ENCODE results near the gene NLGN3. TPM values are rescaled to one million over a fixed set of nuclear protein-coding genes. Genes with fewer than 3 reads are reported as not detected.

The NLGN3 gene
- total RNA-seq, 1 donor from 2014 or later = 0.67 TPM

GRCh38 chrX:71167031-71167781 lies 22.6 kb downstream of the NLGN3 start:
- peaks cover 20% of the 10 kb centered on the region for H3K36me3 Mint-ChIP-seq (ENCODE audit: low read depth)
- ATAC-seq (ENCODE audit: low read depth) = no peak
- H3K27me3 Mint-ChIP-seq = no peaks in the 10 kb centered on the region
- H3K27ac Mint-ChIP-seq = no peak overlapping the region
- H3K4me1 Mint-ChIP-seq = peaks cover 6% of the 10 kb centered on the region
- ChIA-PET POLR2A (no interaction called here), CTCF (no interaction called here)
- H3K4me3 Mint-ChIP-seq = no peak overlapping the region
- TF ChIP-seq CTCF (IDR thresholded peaks at IDR 0.05) = no peak
- H3K9me3 Mint-ChIP-seq = no peaks in the 10 kb centered on the region
- intact Hi-C loops (cut with micrococcal nuclease) = no loop called here
- DNase-seq = no peak

GRCh38 chrX:71168134-71168533 lies 23.5 kb downstream of the NLGN3 start:
- TF ChIP-seq CTCF (IDR thresholded peaks at IDR 0.05) = no peak
- ChIA-PET CTCF (no interaction called here), POLR2A (no interaction called here)
- Mint-ChIP-seq H3K4me1 (peaks cover 6% of the 10 kb centered on the region), H3K27ac (no peak overlapping the region), H3K4me3 (no peak overlapping the region), H3K36me3 (ENCODE audit: low read depth) (peaks cover 21% of the 10 kb centered on the region), H3K27me3 (no peaks in the 10 kb centered on the region), H3K9me3 (no peaks in the 10 kb centered on the region)
- intact Hi-C loops (cut with micrococcal nuclease) = no loop called here
- ATAC-seq (ENCODE audit: low read depth) = no peak
- DNase-seq = no peak

GRCh38 chrX:71169586-71169985 lies 24.9 kb downstream of the NLGN3 start:
- CTCF ChIA-PET = no interaction called here
- POLR2A ChIA-PET = no interaction called here
- H3K36me3 Mint-ChIP-seq (ENCODE audit: low read depth) = peaks cover 22% of the 10 kb centered on the region
- no peaks in the 10 kb centered on the region for H3K27me3 Mint-ChIP-seq
- no peaks in the 10 kb centered on the region for H3K9me3 Mint-ChIP-seq
- H3K4me1 Mint-ChIP-seq = peaks cover 9% of the 10 kb centered on the region
- ATAC-seq (ENCODE audit: low read depth) (no peak), DNase-seq (no peak)
- intact Hi-C loops (cut with micrococcal nuclease) = no loop called here
- TF ChIP-seq CTCF (IDR thresholded peaks at IDR 0.05) = no peak
- H3K4me3 Mint-ChIP-seq = no peak overlapping the region
- no peak overlapping the region for H3K27ac Mint-ChIP-seq

DNA sequence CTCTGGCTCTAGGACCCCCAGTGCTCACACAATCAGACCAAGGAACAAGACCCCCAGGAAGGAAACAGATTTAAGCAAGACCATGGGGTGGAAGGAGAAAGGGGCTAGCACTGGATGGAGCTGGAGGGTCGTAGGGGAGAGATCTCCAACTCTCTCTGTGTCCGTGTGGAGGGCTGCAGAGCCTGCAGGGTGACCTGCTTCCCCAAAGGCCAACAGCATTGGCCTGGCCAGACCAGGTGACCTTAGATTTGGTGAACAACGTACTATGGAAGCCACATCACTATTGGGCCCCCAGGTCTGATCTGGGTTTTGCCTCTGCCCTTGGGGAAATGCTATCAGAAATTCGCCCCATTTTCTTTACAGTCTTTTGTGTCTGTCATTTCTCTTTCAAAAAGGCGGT lies 26.0 kb downstream of the NLGN3 start:
- no peaks in the 10 kb centered on the region for H3K9me3 Mint-ChIP-seq
- DNase-seq = no peak
- H3K27ac Mint-ChIP-seq = no peak overlapping the region
- ChIA-PET POLR2A (no interaction called here), CTCF (no interaction called here)
- TF ChIP-seq CTCF (IDR thresholded peaks at IDR 0.05) = no peak
- H3K4me1 Mint-ChIP-seq = peaks cover 9% of the 10 kb centered on the region
- ATAC-seq (ENCODE audit: low read depth) = no peak
- intact Hi-C loops (cut with micrococcal nuclease) = no loop called here
- H3K4me3 Mint-ChIP-seq = no peak overlapping the region
- H3K36me3 Mint-ChIP-seq (ENCODE audit: low read depth) = peaks cover 29% of the 10 kb centered on the region
- no peaks in the 10 kb centered on the region for H3K27me3 Mint-ChIP-seq

GRCh38 chrX:71171110-71171801 lies 26.6 kb downstream of the NLGN3 start:
- Mint-ChIP-seq H3K27ac (no peak overlapping the region), H3K27me3 (no peaks in the 10 kb centered on the region), H3K4me3 (no peak overlapping the region), H3K4me1 (peaks cover 7% of the 10 kb centered on the region), H3K9me3 (no peaks in the 10 kb centered on the region), H3K36me3 (ENCODE audit: low read depth) (peaks cover 28% of the 10 kb centered on the region)
- intact Hi-C loops (cut with micrococcal nuclease) = no loop called here
- ChIA-PET POLR2A (no interaction called here), CTCF (no interaction called here)
- TF ChIP-seq CTCF (IDR thresholded peaks at IDR 0.05) = no peak
- DNase-seq (no peak), ATAC-seq (ENCODE audit: low read depth) (no peak)

Measured in activated B cell treated with CpG ODN at 0.5 μM for 24 hours (primary cell).